Measurements from ENCODE around the gene TTLL12. TPM values are rescaled to one million over a fixed set of nuclear protein-coding genes. Genes with fewer than 3 reads are reported as not detected.

The TTLL12 gene
- total and polyA plus RNA-seq, 2 of the 8 experiments (the other 6 are each of a cell fraction or from before 2014, with no cell fraction given): 101 to 124 TPM

DNA sequence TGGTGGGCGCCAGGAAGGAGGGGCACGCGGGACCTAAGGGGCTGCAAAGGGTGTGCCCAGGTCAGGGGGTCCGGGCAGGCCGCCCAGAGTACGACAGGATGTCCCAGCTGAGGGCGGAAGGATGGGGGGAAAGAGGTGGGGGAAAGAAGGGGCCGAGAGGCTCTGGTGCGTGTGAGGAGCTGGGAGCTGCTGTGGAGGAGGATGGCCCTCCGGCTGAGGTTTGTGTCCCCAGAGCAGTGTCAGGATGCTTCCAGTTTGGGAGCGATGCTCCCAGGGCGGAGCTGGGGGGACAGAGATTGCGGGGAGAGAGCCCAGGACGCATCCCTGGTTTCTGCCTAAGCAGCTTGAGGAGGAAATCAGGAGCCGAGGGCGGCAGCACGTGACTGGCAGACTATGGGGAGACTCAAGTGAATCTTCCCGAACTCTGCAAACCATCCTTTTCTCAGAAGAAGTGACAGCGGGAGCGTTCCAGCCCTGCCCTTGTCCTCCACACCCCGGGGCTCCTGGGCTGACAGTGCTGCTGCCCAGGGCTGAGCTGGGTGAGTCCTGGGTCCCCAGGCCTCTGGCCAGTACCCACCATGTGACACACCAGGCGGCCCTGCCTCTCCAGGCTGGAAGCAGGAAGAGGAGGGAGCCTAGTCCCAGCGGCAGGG is 19.7 kb upstream of the TTLL12 start (continued):
- TF ChIP-seq, protein P1, sequence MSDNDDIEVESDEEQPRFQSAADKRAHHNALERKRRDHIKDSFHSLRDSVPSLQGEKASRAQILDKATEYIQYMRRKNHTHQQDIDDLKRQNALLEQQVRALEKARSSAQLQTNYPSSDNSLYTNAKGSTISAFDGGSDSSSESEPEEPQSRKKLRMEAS (IDR thresholded peaks at IDR 0.05): no peak
- no peak for TF ChIP-seq CBX5 (IDR thresholded peaks at IDR 0.05; ENCODE audit: low read depth, low read length)
- no peak for TF ChIP-seq JUN (IDR thresholded peaks at IDR 0.05; ENCODE audit: low read depth, low read length)
- no peak for TF ChIP-seq E2F6 (IDR thresholded peaks at IDR 0.05)
